Medulla oblongata (tissue), 1 donor: ENCODE measurements around the gene SCAMP1.
"Not testable (repeated sequence)": the region's sequence is repeated elsewhere in the genome, so short reads cannot be mapped to it uniquely, and the experiment has no call there.

Experiments used
- DNase-seq: peaks from one replicate; pipeline ENCODE4 v3.0.0-alpha.2; 2015; ENCODE audit errors: extremely low spot score

SCAMP1 gene

GRCh38 chr5:78420548-78420947, 60.1 kb downstream of the SCAMP1 start:
- DNase-seq, result no peak

GRCh38 chr5:78424665-78425064, 64.2 kb downstream of the SCAMP1 start:
- no peak for DNase-seq

- no peak for DNase-seq
Observed at GRCh38 chr5:78429332-78429980, 69.0 kb downstream of the SCAMP1 start.

- no peak for DNase-seq
Observed at GRCh38 chr5:78430866-78431265, 70.4 kb downstream of the SCAMP1 start.

- DNase-seq, result no peak
Observed at GRCh38 chr5:78433972-78434371, 73.6 kb downstream of the SCAMP1 start.

- DNase-seq, result no peak
Observed at GRCh38 chr5:78447775-78448424, 87.5 kb downstream of the SCAMP1 start.

GRCh38 chr5:78449103-78449502, 88.7 kb downstream of the SCAMP1 start:
- DNase-seq, result no peak

GRCh38 chr5:78457507-78457906, 97.1 kb downstream of the SCAMP1 start:
- not testable (repeated sequence) for DNase-seq

- DNase-seq, result no peak
Observed at GRCh38 chr5:78458843-78459242, 98.4 kb downstream of the SCAMP1 start.

- DNase-seq, result no peak
Observed at GRCh38 chr5:78467140-78467539, 106.7 kb downstream of the SCAMP1 start.

- peak; percentile 65 for DNase-seq
Observed at GRCh38 chr5:78467752-78468357, 107.4 kb downstream of the SCAMP1 start.

- DNase-seq, result no peak
Observed at GRCh38 chr5:78471896-78472295, 111.5 kb downstream of the SCAMP1 start.

- no peak for DNase-seq
Observed at GRCh38 chr5:78472469-78473106, 112.2 kb downstream of the SCAMP1 start.

- DNase-seq, result no peak
Observed at GRCh38 chr5:78473751-78474150, 113.3 kb downstream of the SCAMP1 start.

GRCh38 chr5:78475370-78475769, 115.0 kb downstream of the SCAMP1 start:
- no peak for DNase-seq

GRCh38 chr5:78476795-78477194, 116.4 kb downstream of the SCAMP1 start:
- DNase-seq, result no peak

- no peak for DNase-seq
Observed at GRCh38 chr5:78482948-78483347, 122.5 kb downstream of the SCAMP1 start.

GRCh38 chr5:78483809-78484521, 123.5 kb downstream of the SCAMP1 start:
- DNase-seq, result peak; percentile 76

GRCh38 chr5:78486218-78486617, 125.8 kb downstream of the SCAMP1 start:
- DNase-seq, result no peak

- no peak for DNase-seq
Observed at GRCh38 chr5:78487846-78488245, 127.4 kb downstream of the SCAMP1 start.

GRCh38 chr5:78490709-78491485, 130.5 kb downstream of the SCAMP1 start:
- no peak for DNase-seq
